GM03348 (cell line): Measurements from ENCODE around the gene N4BP2.

Source experiments
- DNase-seq: peaks from one replicate; pipeline ENCODE4 v3.0.0; 2012; ENCODE audit warnings: low spot score

N4BP2 gene

DNA sequence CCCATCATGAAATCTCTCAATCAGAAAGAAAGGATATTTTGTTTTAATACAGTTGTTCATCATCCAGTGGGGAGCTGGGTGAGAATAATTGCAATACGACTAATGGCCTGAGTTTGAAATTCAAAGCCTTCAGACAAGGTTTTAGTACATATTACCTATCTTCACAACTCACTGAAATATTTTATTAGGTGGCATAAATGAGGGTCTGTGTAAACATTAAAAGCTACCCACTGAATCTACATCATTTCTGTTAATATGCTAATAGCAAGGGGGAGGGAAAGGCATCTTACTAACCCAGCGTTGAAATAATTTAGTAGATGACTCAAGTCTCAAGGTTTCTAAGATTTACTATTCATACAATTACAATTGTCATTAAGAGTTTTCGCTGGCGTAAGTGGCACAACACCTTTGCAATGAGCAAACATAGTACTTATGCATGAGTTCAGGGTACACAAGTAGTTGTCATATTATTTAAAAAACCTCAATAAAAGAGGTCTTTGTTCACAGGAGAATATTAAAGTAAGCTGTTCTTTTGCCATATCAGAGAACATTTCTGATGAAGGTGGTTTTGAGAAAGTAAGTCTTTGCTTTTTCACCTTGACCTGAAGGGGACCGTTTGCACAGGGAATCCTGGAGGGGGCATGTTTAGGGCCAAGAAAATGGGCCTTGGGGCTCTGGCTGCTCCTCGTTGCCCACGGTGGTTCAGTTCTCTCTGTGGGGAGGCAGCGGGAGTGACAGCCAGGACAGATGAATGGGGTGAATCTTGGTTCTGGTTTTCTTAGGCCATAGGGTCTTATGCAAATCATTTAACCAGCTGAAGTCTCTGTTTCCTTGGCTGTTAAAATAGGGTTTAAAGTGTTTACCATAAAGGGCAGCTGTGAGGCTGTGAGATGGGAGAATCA lies 135.7 kb downstream of the N4BP2 start:
- no peak for DNase-seq

DNA sequence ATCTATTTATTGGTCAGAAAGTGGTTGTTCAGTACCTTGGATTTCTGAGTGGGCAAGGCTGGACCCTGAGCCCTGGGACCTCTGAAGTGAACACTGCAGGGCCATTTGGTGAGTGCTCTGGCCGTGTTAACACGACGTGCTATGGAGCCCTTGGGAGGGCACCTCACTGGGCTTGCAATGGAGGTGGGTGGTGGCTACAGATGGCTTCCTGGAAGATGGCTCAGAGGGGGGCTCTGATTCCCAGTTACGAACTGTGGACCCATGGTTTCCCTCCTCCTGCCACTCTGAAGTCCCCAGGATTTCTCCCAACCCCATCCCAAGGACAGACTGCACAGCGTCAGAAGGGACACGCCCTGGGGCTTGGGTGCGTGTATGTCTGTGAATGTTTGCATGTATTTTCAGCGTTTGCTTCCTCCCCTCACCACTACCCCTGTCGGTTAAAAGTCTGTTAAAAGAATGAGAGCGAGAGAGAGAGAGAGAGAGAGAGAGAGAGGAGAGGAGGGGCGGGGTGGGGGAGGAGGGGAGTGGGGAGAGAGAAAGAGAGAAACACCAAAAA lies 136.4 kb downstream of the N4BP2 start:
- DNase-seq: no peak

DNA sequence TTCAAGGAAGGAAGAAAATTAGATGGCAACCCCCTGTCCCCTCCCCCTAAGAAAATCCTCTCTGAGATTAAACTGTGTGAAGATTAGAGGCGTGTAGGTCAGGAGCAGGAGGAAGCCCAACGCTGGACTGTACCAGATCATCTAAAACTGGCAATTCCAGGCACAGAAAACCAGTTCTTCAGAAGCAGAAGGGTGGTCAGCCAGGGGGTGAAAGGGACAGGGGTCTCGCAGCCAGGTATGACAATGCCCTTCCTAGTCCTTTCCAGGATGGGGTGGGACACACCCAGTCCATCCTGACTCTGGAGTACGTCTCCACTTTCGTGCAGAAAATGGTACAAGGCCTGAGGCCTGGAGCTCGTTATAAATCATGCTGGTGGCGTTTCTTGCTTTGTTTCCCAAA lies 136.9 kb downstream of the N4BP2 start:
- no peak for DNase-seq

GRCh38 chr4:40194602-40195161 lies 138.0 kb downstream of the N4BP2 start:
- DNase-seq: no peak

- DNase-seq: no peak
Measured at GRCh38 chr4:40195182-40196177, 138.8 kb downstream of the N4BP2 start.

- no peak for DNase-seq
Measured at GRCh38 chr4:40196272-40196671, 139.6 kb downstream of the N4BP2 start.

GRCh38 chr4:40196724-40197281 lies 140.2 kb downstream of the N4BP2 start, which contains the start of gene RHOH:
Gene RHOH (plus strand): TSS chr4:40197031. CDS start chr4:40243387, 46,356 bp downstream.
- DNase-seq: no peak

GRCh38 chr4:40197879-40198689 lies 141.4 kb downstream of the N4BP2 start:
- no peak for DNase-seq

GRCh38 chr4:40199179-40199670 lies 142.6 kb downstream of the N4BP2 start:
- DNase-seq: no peak

GRCh38 chr4:40199999-40200874 lies 143.6 kb downstream of the N4BP2 start:
- DNase-seq: no peak

DNA sequence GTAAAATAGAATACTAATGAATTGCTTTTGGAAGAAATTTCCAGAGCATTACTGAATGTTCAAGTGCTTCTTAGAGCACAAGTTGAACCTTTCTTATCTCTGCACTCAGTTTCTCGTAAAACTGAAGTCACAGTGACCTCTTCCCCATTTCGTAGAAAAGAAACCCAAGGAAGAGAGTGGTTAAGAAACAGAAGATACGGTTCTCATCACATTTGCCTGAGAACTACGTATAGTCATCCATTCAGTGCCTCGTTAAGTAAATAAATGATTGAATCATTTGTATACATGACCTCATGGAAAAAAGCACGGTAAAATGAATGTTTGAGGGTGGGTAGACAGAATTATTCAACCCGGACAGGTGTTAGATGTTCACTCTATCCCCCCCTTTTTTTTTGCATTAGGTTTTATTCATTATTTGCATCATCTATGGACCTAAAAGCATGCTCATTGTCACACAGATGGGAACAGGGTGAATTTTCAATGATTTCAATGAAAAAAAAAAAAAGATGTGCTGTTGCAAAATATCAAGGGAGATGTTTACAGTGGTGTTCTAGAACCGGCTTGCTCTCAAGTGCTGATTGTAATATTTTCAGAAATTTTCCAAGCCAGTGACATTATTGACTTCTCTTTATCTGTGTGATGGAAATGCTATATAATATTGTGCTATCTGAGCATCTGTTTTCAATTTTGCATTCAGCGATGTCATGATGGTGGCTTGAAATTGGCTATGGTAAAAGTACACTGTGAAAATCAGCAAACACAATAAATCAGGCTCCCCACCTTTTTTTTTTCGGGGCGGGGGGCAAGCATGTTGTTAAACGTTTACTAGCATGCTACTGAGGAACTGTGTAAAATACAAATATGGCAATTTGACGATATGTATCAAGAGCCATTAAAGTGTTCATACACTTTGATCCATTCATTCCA lies 144.5 kb downstream of the N4BP2 start:
- no peak for DNase-seq

DNA sequence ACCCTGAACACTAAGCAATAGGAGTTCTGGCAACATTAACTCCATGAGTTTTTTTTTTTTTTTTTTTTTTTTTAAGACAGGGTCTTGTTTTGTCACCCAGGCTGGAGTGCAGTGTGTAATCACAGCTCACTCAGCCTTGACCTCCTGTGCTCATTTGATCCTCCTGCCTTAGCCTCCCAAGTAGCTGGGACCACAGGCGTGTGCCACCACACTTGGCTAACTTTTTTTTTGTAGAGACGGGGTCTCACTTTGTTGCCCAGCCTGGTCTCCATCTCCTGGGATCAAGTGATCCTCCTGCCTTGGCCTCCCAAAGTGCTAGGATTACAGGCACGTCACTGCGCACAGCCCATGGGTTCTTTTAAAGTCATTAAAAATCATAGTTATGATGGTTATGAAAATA lies 145.2 kb downstream of the N4BP2 start:
- no peak for DNase-seq

DNA sequence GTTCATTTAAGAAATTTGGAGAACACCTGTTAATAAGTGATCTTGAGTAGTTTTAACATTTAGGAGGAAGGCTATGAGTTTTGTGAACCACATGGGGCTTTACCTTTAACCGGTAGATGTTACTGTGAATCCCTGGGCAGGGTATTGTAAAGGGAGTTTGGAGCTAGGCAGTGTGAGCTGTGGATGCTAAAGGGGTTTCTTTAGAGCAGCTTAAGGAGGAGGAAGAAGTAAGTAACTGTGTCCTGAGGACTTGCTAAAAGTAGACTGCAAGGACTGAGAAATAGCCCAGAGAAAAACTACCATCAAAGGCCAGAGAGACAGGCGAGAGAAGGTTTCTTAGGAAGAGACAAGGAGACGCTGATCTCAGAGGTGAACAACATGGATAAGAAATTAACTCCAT lies 145.8 kb downstream of the N4BP2 start:
- no peak for DNase-seq

GRCh38 chr4:40204507-40205258 lies 148.0 kb downstream of the N4BP2 start:
- DNase-seq: no peak

- DNase-seq: no peak
Measured at GRCh38 chr4:40205259-40206198, 148.9 kb downstream of the N4BP2 start.

GRCh38 chr4:40206426-40206825 lies 149.8 kb downstream of the N4BP2 start:
- DNase-seq: no peak
